ENCODE results near the gene TNPO3.

DNA sequence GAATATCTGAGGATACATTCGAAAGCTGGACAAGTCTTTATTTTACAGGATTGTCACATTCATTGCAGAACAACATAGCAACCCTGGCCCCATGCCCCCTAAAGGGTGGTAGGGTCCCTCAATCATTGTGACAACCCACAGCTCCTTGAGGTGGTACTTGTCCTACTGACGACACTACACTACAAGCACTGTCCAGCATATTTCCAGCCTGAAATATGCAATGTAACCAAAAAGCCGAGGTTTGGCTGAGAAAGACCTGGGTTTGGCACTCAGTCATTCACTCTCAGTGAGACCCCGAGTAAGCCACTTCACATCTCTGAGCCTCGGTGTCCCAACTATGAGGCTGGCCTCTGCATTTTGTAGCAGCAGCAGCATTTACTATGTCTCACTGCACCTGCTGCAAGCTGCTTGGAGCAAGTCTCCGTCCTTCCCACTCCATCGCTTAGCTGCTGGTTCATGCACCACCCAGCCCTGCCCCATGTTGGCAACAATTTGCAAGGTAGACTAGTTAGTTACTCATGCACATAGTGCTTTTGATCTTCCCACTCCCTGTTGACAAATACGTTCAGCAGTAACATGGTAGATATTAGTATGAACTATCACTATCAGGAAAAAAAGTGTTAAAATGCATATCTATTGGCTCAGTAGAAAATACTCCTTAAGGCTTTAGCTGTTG, 43.6 kb upstream of the TNPO3 start:
- no peak for TF ChIP-seq POLR2A (IDR thresholded peaks at IDR 0.05)
- TF ChIP-seq, protein P1, sequence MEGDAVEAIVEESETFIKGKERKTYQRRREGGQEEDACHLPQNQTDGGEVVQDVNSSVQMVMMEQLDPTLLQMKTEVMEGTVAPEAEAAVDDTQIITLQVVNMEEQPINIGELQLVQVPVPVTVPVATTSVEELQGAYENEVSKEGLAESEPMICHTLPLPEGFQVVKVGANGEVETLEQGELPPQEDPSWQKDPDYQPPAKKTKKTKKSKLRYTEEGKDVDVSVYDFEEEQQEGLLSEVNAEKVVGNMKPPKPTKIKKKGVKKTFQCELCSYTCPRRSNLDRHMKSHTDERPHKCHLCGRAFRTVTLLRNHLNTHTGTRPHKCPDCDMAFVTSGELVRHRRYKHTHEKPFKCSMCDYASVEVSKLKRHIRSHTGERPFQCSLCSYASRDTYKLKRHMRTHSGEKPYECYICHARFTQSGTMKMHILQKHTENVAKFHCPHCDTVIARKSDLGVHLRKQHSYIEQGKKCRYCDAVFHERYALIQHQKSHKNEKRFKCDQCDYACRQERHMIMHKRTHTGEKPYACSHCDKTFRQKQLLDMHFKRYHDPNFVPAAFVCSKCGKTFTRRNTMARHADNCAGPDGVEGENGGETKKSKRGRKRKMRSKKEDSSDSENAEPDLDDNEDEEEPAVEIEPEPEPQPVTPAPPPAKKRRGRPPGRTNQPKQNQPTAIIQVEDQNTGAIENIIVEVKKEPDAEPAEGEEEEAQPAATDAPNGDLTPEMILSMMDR (IDR thresholded peaks at IDR 0.05) = no peak

Measured in right lobe of liver (tissue), 4 donors.